GM03348 (cell line): Measurements from ENCODE around the gene ENTPD6.

Source experiments
- DNase-seq: peaks from one replicate; pipeline ENCODE4 v3.0.0; 2012; ENCODE audit warnings: low spot score

The ENTPD6 gene

DNA sequence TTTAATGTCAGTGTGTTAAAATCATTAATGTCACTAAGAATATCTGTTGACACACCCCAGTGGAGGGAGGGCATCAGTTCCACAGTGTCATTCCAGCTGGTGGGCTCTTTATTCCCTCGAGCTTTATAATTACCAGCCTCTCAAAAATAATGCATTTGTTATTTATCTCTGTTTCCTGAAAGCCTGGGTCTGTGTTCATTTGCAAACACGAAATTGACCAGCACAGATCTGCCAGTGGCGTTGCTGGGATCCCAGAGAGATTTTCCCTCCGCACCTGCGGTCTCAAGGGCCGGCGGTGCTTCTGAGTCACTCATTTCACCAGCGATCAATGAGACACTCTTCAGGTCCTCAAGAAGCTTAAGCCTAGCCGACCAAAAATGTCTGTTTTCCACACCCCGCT is 46.7 kb downstream of the ENTPD6 start:
- DNase-seq: no peak

DNA sequence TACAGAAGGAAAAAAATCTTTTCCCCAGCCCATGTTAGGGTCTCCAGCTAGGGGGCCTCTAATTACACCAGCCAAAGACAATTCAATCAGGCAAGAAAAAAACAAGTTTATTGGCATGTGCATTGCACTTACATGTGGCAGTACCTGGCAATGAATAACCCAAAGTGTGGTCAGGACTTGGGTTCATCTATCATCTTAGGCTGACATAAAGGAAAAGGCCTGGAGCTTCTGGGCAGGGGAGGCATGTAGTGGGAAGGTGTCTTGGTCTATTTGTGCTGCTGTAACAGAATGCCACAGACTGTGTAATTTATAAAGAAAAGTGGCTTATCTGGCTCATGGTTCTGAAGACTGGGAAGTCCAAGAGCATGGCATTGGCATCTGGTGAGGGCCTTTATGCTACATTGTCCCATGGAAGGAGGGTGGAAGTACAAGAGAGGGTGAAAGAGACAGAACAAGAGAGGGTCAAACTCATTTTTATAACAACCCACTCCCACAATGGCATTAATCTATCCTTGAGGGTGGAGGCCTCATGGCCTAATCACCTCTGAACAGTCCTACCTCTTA is 48.0 kb downstream of the ENTPD6 start:
- no peak for DNase-seq

DNA sequence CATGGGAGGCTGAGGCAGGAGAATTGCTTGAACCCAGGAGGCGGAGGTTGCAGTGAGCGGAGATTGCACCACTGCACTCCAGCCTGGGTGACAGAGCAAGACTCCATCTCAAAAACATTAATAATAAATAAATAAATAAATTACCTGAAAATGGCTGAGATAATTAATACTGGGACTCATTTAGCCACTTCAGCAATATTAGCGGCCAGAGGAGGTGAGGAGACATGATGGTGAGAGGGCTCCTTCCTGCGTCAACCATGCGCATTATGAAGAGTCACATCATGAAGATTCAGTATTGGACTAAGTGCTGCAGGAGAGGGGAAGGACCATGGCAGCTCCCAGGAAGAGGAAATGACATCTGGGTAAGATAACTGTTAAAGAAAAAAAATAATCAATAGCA is 49.5 kb downstream of the ENTPD6 start:
- DNase-seq: no peak

DNA sequence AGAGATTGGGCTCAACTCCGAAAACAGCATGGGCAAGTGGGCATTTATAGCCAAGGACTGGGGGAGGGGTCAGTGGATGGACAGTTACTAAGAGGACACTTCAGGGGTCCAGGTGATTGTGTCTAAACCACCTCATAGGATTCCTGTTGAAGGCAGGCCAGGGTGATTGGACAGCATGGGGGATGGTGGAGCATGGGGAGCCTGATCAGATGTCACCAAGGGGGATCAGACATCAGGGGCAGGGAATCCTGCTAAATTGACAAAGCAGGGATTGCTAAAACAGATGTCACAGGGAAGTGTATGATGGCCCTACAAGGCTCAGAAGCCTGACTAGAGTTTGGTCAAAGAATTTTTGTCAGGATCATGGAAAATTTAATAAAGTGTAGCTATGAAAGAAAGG is 49.9 kb downstream of the ENTPD6 start:
- no peak for DNase-seq

DNA sequence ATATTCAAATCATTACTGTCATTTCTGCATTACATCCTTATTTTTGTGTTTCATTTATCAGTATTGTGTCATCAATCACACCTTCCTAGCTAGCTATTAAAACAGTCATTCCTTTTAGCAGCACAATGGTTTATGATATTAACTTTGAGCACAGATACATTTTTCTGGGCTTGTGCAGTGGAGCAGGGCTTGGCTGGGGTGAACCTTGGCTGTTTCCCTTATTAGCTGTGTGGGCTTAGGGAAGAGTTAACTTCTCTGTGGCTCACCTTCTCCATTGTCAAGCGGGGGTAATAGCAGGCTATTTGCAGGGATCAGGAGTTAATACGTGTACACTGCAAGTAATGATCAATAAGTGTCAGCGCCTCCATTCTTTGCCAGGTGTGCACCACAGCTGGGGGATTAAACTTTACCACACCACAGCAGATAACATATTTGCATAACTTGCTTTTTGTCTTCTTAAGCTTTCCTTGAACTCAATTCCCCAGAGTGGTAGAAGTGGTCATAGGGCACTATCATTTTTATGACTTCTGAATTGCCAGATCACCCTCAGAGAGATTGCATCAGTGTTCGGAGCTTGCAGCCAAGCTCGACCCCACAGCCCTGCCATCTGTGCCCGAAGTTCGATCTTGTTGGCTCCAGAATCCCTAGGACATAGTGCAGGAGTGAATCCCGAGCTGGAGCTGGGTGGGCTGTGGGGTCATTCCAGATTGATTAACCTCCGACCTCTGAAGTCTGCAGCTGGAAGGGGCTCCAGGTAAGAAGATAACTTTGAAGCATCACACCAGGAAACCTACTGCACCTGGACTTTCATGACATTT is 50.9 kb downstream of the ENTPD6 start:
- no peak for DNase-seq

DNA sequence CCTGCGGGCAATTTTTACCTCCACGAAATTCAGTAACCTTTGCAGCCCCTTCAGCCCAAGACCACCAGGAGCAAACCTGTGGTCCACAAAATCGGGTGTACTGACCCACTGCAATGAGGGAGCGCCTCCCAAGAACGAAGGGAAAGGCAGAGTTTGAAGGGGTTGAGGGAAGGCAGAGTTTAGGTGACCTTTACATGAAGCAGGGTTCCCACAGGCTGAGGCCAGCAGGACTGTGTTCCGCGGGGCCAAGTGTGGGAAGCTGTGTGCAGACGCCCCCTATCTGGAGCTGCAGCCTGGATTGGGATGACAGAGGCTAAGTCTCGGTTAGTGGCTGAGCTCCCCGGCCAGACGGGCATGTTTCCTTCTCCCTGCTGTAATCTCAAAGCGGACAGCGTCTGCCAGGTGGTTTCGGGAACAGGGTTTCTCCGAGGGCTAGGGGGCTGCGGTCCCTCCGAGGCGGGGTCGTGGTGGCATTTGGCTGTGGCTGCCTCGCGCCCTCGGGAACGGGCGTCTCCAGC is 51.5 kb downstream of the ENTPD6 start:
- DNase-seq: peak; percentile 69

DNA sequence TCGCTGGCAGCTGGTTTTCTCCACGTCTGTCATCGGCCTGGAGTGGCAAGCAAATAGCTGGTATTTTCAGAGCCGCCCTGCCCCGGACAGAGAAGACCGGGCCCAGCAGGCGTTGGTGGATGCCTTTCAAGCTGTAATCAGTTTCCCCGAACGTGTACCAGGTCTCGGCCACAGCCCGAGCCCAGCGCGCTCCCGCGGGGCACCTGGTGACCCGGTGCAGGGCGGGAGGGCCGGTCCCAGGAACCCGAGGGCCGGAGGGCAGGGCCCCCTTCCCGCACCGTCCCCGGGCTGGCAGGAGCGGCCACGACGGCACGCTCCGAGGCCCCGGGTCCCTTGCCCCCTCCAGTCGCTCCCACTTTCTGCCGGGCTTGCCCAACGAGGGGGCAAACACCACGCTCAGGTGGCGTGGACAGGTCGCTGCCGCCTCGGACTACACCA is 52.0 kb downstream of the ENTPD6 start:
- no peak for DNase-seq

DNA sequence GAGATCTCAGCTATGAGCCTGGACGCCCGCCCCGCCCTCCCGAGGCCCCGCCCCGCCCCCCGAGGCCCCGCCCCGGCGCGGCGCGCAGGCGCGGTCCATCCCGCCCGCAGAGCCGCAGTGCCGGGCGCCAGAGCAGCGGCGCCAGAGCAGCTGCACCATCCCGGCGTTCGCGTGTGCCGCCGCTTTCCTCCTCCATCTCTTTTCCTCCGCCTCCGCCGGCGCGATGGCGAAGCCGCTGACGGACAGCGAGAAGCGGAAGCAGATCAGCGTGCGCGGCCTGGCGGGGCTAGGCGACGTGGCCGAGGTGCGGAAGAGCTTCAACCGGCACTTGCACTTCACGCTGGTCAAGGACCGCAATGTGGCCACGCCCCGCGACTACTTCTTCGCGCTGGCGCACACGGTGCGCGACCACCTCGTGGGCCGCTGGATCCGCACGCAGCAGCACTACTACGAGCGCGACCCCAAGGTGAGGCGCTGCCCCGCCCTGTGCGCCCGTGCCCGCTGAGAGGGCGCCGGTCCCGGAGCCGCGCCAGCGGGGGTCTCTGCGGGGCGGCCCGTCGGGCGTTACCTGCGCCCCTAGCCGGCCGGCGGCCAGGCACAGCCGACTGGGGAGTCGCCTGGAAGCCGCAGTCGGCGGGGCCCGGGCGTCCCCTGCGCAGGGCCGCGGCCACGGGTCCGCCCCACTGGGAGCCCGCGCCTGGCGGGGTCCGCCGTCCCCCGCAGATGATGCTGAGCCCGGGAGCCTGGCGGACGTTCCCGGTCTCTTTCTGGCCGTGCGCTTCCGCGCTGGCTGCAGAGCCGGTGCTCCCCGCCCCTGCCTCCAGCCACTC is 52.7 kb downstream of the ENTPD6 start, which contains the start of gene PYGB:
PYGB (plus strand) TSS at position 130 of the 830 bp plus-strand sequence; CDS start at position 224, 94 bp downstream.
- peak; percentile 99 for DNase-seq

DNA sequence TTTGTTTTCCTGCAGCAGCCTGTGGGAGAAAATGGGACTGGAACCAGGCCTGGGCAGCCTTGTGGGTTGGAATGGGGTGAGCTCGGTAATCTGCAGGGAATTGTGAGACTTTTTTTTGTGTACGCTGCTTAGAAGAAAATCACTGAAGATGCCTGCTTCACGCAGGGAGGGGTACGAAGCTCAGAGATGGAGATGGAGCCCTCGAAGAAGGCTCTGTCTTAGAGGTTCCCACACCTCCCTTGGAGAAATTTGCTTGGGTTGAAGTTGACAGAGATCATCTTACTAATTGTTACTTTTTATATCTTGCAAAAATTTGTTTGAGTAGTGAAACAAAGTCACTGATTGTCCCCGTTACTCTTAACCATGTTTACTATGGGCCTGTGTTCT is 53.3 kb downstream of the ENTPD6 start:
- DNase-seq: no peak

DNA sequence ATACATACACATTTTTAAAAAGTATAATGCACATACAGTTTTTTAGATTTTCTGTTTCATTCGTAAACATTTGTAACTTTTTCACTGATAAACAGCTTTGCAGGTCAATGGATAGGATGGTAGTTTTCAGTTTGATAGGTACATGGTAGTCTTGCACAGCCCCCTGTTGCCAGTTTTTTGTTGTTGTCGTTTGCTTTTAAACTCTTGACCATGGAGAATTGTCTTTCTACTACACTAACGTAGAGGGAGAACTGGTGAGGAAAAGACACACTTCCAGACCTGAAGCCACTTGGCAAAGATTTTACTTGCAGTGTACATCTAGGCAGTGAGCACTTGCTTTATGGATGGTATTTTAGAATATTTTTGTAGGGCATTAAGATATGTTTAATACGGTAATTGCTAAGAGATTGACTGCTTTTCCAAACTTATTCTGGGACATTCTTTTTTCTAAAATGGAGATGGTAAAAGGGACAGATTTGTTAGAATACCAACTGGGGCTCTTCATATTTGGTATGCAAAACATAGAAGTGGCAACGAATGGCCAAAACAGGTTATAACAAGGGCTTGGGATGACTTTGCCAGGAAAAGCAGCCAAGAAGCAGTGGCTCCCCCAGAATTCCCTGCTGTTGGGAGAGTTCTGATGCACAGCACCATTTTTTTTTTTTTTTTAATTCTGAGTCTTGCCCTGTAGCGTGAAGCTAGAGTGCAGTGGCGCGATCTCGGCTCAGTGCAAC is 53.9 kb downstream of the ENTPD6 start:
- DNase-seq: peak; percentile 20

DNA sequence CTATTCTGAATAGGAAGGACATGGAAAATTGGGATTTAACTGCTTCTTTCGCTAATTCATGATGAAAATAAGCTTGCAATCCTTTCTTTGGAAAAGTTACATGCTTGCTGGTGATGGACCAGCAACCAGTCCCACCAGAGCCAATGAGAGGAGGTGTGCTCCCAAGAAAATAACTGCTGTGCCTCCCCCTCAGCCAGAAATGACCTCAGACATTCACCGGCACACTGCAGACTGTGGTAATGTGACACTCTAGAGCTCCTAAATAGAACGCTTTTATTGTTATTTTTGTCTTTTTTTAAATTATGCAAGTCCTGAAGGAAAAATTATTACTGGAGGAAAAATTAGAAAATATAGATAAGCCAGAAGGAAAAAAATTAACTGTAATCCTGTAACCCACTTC is 55.0 kb downstream of the ENTPD6 start:
- DNase-seq: peak; percentile 33

DNA sequence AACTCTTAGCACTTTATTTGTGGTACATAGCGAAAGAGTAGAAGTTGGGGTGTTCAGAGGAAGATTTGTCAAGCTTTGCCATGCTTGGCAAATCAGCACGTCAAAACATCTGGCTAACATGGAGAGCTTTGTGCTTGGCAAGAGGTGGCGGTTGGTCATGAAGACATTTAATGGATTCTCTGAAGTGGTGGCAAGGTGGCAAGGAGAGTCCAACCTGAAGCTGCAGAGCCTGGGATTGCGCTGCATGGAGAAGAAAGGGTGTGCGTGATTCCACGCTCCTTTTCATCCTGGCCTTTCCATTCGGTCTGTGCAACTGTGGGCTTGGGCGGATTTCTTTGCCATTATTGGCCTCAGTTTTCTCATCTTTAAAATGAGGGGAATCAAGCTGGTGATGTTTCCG is 55.5 kb downstream of the ENTPD6 start:
- no peak for DNase-seq

DNA sequence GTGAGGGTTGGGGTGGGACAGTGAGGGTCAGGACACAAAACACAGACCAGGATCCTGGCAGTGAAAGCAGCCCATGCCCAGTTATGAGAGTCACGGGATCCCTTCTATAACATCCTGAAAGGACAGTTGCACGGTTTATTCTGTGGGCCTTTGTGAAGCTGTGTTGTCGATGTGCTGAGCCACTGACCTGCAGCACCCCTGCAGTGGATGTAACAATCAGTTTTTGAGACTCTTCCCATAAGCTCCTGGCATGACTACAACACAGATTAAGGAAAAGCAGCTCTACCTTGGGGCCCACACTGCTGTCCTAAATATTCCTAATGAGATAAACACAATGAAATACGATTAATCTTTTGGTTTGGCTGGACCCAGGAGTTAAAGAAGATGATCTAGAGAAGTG is 56.0 kb downstream of the ENTPD6 start:
- no peak for DNase-seq

DNA sequence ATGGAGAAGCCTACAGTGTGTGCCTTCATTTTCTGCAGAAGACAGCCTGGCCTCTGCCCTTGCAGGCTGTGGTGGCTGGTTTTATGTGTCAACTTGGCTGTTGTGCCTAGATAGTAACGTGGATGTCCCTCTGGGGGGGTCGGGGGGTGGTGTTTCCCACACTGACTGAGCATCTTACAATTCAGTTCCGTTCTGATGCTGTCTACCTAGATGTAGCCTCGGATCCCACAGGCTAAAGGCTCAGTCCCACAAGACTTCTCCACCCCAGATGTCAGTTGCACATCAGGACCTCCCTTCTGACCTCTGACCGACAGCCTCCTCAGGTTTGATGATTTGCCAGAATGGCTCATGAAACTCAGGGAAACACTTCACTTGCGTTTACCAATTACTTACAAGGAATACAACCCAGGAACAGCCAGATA is 56.7 kb downstream of the ENTPD6 start:
- no peak for DNase-seq

DNA sequence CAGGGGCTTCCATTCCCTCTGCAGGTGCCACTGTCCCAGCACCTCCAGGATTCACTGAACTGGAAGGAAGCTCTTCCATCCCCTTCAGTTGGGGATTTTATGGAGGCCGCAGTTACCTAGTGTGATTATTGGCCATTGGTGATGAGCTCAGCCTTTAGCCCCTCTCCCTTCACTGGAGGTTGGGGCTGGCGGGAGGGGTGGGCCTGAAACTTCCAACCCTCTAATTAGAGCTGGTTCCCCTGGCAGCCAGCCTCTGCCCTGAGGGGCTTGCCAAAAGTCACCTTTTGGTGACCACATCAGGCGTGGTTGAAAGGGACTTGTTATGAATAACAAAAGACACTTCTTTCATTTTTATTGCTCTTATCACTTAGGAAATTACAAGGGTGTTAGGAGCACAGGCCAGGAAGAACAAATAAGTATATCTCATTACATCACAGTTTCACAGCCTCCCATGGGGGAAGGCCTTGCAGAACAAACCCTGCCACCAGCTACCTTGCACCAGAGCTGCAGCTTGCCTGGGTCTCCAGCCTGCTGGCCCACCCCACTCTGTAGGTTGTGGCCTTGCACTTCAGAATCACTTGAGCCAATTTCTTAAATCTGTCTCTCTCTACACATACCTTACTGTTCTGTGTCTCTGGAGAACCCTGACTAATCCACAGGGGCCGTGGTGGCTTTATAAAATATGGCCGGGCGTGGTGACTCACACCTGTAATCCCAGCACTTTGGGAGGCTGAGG is 57.3 kb downstream of the ENTPD6 start:
- DNase-seq: no peak

DNA sequence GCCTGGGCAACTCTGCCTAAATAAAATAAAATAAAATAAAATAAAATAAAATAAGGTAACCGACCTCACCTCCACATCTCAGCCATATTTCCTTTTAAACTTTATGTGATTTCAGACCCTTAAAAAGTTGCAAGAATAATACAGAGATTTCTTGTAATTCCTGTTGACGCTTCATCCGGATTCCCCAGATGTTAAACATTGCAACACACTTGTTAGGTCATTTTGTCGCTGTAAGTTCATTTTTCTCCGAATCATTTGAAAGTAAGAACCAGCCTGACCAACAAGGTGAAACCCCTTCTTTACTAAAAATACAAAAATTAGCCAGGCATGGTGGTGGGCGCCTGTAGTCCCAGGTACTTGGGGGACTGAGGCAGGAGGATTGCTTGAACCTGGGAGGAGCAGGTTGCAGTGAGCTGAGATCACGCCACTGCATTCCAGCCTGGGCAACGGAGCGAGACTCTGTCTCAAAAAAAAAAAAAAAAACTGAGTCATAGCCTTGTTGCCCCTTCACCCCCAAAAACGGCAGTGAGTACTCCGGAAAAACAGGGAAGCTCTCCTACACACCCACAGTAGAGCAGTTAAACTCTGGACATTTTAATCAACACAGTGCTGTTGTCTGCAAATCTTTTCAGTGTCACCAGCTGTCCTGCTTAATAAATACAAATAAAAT is 58.2 kb downstream of the ENTPD6 start:
- no peak for DNase-seq

DNA sequence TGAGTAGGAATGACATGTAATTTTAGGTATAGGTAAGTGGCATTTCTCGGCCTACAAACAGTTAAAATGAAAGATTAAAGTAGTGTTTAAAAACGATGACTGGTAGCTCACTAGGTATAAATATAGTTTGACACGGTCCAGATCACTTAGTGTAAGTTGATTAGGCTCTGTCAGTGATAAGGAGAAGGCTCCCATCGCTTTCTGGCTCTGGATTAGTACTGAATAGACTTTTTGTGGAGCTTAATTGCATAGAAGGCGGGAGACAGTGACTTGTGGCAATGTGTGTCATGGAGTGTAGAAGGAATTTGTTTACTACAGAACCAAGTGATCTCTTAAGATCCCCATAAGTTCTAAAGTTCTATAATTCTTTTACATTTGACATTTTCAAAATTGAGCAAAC is 59.1 kb downstream of the ENTPD6 start:
- DNase-seq: no peak

DNA sequence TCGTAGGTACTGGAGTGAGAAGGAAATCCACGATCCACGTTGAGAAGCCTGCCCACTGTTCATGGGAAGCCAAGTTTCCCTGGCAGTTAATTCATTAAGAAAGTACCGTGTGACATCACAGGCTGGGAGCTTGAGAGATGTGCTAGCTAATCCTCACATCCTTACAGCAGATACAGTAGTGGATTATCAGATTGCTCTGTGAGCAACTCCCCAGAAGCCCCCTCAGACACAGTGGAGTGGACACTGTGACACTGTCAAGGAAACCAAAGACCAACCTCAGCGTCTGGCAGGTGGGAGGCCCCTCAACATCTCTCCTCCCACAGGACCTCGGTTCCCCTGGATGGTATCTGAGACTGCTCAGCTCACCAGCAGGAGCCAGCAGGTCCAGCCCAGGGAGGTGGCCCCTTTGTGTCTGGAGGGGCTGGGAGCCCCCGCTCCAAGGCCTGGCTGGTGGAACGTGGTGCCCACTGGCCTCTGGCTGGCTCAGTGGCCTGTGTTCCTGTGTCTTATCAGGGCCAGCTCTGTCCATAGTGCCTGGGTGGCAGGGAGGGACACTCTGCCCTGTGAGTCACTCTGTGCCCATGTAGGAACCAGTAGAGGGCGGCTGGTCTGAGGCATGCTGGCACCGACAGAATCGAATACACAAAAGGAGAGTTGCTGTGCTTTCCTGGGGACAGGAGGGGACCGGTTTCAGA is 59.6 kb downstream of the ENTPD6 start:
- no peak for DNase-seq

DNA sequence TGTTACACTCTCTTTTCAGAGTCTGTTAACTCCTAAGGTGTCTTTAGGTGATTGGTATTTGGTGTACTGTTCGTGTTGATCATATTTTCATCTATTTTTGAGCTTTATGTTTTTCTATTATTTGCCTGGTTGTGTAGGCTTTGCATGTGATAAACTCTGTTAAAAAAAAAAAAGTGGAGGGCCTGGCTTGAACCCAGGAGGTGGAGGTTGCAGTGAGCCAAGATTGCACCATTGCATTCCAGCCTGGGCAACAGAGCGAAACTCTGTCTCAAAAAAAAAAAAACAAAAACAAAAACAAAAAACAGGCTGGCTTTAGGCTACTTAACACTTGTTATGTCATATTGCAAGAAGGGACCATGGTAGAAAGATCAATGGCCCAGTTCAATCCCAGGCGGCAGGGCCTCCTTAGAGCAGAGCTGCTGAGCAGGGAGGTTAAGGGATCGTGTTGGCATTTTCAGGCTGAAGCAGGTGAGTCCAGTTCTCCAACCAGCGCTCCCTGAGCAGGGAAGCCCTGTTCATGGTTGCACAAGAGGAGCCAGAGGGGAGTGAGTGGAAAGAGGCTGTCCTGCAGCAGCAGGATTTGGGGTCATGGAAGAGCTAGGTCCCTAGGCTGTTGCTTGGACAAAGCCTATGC is 60.8 kb downstream of the ENTPD6 start:
- DNase-seq: no peak

DNA sequence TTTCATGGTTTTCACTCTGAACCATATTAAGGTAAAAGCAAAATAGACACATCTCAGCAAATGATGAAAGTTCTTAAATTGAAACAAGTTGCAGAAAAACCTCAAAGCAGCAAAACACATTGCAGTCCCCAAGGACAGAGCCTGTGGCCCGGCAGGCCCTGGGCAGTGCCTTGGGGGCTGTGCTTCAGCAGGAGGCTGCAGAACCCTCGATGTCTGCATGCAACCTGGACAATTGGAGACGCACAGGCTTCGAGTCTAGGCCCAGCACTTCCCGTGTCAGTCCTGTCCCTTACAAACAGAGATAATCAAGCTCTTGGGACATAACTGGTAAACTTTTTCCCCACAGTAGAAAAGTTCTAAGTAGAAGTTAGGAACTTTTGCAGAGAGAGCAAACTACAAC is 61.6 kb downstream of the ENTPD6 start:
- no peak for DNase-seq
